Sigmoid colon (tissue), 7 donors: ENCODE results near the gene CDKN2B. TPM values are rescaled to one million over a fixed set of nuclear protein-coding genes. Genes with fewer than 3 reads are reported as not detected.

ENCODE experiments used
- DNase-seq: peaks from one replicate; pipeline ENCODE4 v3.0.0-alpha.2; 2019
- H3K27ac ChIP-seq, 4 donors: fragments of 200-600 bp; sonication (generic); one replicate each; pipeline ENCODE4 v1.5.1; 2016 to 2019; ENCODE audit warnings: mild to moderate bottlenecking in 1 of 4
- H3K27me3 ChIP-seq, 3 donors: fragments of 200-600 bp; sonication (generic); one replicate each; pipeline ENCODE4 v1.5.1; 2019; ENCODE audit warnings: mild to moderate bottlenecking in 1 of 3
- H3K36me3 ChIP-seq, 4 donors: fragments of 200-600 bp; sonication (generic); one replicate each; pipeline ENCODE4 v1.5.1; 2016 to 2019
- H3K4me1 ChIP-seq, 4 donors: fragments of 200-600 bp; sonication (generic); one replicate each; pipeline ENCODE4 v1.5.1; 2017 to 2019
- H3K4me3 ChIP-seq, 4 donors: fragments of 200-600 bp; sonication (generic); one replicate each; pipeline ENCODE4 v1.5.1; 2017 to 2019; ENCODE audit warnings: mild to moderate bottlenecking in 2 of 4, moderate library complexity in 1 of 4
- H3K9me3 ChIP-seq, 4 donors: fragments of 200-600 bp in 3 of 4; sonication (generic) in 3 of 4; one replicate each; pipeline versions ENCODE4 v1.5.1 to v1.6.1; 2013 to 2019
- CTCF ChIP-seq, 4 experiments: fragments of 450-650 bp in 3 of 4; fragments of 200-600 bp in 1 of 4; IDR thresholded peaks; one replicate each; pipeline ENCODE4 v1.5.1; 2016 to 2019; ENCODE audit warnings: antibody characterized with exemption in 4 of 4, mild to moderate bottlenecking in 3 of 4, moderate library complexity in 2 of 4
- EP300 ChIP-seq, 4 donors: sonication (generic); formaldehyde crosslinking; IDR thresholded peaks; one replicate each; pipeline ENCODE4 v1.6.1; 2017; ENCODE audit warnings: antibody characterized with exemption in 4 of 4
- POLR2A ChIP-seq, 2 donors: fragments of 450-650 bp; IDR thresholded peaks; one replicate each; pipeline ENCODE4 v1.6.1; 2016; ENCODE audit warnings: antibody characterized with exemption in 2 of 2, mild to moderate bottlenecking in 2 of 2, moderate library complexity in 2 of 2
- POLR2AphosphoS5 ChIP-seq, 4 donors: sonication (generic); formaldehyde crosslinking; IDR thresholded peaks; one replicate each; pipeline ENCODE4 v1.6.1; 2017; ENCODE audit warnings: antibody characterized with exemption in 4 of 4
- WGBS, 2 donors: extraction: QIAGEN DNeasy Blood & Tissue Kit; methylation state at CpG; one replicate each; pipeline ENCODE4 v1.1.7; 2013; 5-methylcytosine and 5-hydroxymethylcytosine counted together
- intact Hi-C: fragments of 100-400 bp; cut with DNase I; formaldehyde crosslinking; loops from one replicate; pipeline ENCODE4 v1.15.1; 2023
- polyA plus RNA-seq, 3 donors: library from polyadenylated mRNA; stranded (reverse); fragments of 200-250 nt; gene quantifications; one replicate each; pipeline ENCODE4 v1.2.3, GENCODE V29; 2013
- total RNA-seq, 4 donors: library from RNA; depleted of rRNA; stranded (reverse); fragments of >200 nt; gene quantifications; one replicate each; pipeline ENCODE4 v1.1.0, GENCODE V29; 2016
- donor health status: healthy with polysubstance abuse.
- donor health status: Bipolar disorder and iron deficiency.
- donor health status: healthy.

Gene CDKN2B
- total and polyA plus RNA-seq, 7 donors = 3.0 to 124 (median 6.1) TPM

DNA sequence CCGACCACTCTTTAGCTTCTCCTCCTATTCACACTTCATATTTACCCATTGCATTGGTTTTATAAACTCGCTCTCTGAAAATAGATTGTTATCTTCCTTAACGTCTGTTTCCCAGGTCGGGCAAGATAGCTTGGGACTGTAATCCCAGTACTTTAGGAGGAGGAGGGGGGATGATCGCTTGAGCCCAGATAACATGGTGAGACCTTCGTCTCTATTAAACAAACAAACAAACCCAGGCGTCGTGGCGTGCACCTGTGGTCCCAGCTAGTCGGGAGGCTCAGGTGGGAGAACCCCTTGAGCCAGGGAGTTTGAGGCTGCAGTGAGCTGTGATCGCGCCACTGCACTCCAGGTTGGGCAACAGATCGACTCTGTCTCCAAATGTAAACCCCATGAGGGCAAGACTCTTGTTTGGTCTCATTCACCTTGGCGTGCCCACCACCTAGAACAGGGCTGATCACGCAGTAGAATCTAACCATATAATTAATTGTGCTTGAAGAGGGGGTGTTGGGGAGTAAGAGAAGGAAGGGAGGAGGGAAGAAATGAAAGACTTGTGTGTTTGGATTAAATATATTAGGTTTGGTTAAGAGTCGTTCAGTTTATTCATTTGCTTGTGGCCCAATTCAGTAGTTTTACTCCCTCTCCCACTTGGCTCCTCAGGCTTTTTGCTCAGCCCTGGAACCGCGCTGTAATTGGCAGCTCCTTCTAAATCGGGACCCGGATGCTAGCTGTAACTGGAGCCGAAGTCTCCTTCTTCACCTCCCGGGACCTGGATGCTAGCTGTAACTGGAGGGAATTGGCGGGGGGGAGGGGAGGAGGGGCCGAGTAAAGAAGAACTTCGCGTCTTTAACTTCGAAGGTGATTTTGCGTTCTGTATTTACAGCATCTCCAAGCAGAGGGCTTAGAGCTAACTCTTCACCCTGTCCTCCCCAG lies 39.8 kb downstream of the CDKN2B start:
- TF ChIP-seq CTCF (IDR thresholded peaks at IDR 0.05) (no peak), POLR2AphosphoS5 (IDR thresholded peaks at IDR 0.05) (no peak), POLR2A (IDR thresholded peaks at IDR 0.05) (no peak), EP300 (IDR thresholded peaks at IDR 0.05) (no peak)
- Histone ChIP-seq H3K4me3 (no peak overlapping the region), H3K27me3 (peaks cover 79 to 100% (median 100%) of the 10 kb centered on the region in 3 donors), H3K36me3 (no peaks in the 10 kb centered on the region), H3K9me3 (no peaks in the 10 kb centered on the region), H3K27ac (no peak overlapping the region), H3K4me1 (peaks cover 0 to 39% (median 30%) of the 10 kb centered on the region in 4 donors)
- no peak for DNase-seq
- intact Hi-C loops = no loop called here
- WGBS, 2 donors = 8 to 14% methylated on average over 28 of the region's 28 CpGs

GRCh38 chr9:21968331-21969010 lies 40.6 kb downstream of the CDKN2B start:
- TF ChIP-seq POLR2AphosphoS5 (IDR thresholded peaks at IDR 0.05) = peak in 2 of 4 donors; percentile 13 to 15
- TF ChIP-seq EP300 (IDR thresholded peaks at IDR 0.05) = no peak
- Histone ChIP-seq H3K9me3 (no peaks in the 10 kb centered on the region), H3K36me3 (no peaks in the 10 kb centered on the region), H3K4me1 (peaks cover 0 to 35% (median 27%) of the 10 kb centered on the region in 4 donors), H3K27me3 (peaks cover 74 to 100% (median 99%) of the 10 kb centered on the region in 3 donors), H3K27ac (no peak overlapping the region), H3K4me3 (no peak overlapping the region)
- no peak for DNase-seq
- intact Hi-C loops = no loop called here
- WGBS, 2 donors = 7 to 12% methylated on average over 41 of the region's 41 CpGs

DNA sequence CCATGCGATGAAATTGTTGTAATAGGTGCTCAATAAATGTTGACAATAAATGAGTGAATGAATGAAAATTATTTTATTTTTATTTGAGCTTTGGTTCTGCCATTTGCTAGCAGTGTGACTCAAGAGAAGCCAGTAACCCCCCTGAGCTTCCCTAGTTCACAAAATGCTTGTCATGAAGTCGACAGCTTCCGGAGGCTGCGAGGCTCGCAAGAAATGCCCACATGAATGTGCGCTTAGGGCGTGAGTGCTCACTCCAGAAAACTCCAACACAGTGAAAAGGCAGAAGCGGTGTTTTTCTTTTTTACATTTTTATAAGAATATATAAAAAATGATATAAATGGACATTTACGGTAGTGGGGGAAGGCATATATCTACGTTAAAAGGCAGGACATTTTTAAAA lies 41.4 kb downstream of the CDKN2B start:
- no peak overlapping the region for H3K27ac ChIP-seq
- intact Hi-C loops = no loop called here
- TF ChIP-seq CTCF (IDR thresholded peaks at IDR 0.05) (no peak), POLR2A (IDR thresholded peaks at IDR 0.05) (no peak), EP300 (IDR thresholded peaks at IDR 0.05) (no peak), POLR2AphosphoS5 (IDR thresholded peaks at IDR 0.05) (no peak)
- no peak for DNase-seq
- peaks cover 71 to 100% (median 95%) of the 10 kb centered on the region in 3 donors for H3K27me3 ChIP-seq
- peaks cover 0 to 35% (median 27%) of the 10 kb centered on the region in 4 donors for H3K4me1 ChIP-seq
- no peak overlapping the region for H3K4me3 ChIP-seq
- peaks cover 0 to 2% (median 0%) of the 10 kb centered on the region in 4 donors for H3K9me3 ChIP-seq
- no peaks in the 10 kb centered on the region for H3K36me3 ChIP-seq
- 18 to 37% methylated on average over 10 of the region's 10 CpGs for WGBS, 2 donors

DNA sequence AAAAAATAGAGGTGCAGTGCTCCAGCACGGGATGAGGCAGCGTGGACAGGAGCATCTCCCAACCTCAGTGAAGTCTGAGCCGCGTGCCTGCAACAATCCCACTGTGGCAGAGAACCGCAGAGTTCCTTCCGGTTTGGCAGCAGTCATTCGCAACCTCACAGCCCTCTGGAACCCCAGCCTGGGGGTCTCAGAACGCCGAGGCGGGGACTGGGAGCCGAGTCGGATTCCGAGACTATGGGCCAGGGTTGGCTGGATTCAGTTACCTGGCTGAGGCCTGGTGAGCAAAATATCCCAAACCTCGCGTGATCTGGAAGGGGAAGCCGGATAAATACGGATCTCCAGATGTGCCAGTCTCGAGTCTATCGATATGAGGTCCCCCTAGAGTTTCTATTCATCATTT lies 41.9 kb downstream of the CDKN2B start:
- intact Hi-C loops = no loop called here
- no peaks in the 10 kb centered on the region for H3K36me3 ChIP-seq
- peaks cover 0 to 2% (median under 1%) of the 10 kb centered on the region in 4 donors for H3K9me3 ChIP-seq
- DNase-seq = no peak
- peaks cover 0 to 35% (median 27%) of the 10 kb centered on the region in 4 donors for H3K4me1 ChIP-seq
- H3K27ac ChIP-seq = no peak overlapping the region
- no peak overlapping the region for H3K4me3 ChIP-seq
- peaks cover 66 to 100% (median 94%) of the 10 kb centered on the region in 3 donors for H3K27me3 ChIP-seq
- no peak for TF ChIP-seq CTCF (IDR thresholded peaks at IDR 0.05)
- TF ChIP-seq EP300 (IDR thresholded peaks at IDR 0.05) = no peak
- TF ChIP-seq POLR2AphosphoS5 (IDR thresholded peaks at IDR 0.05) = no peak
- TF ChIP-seq POLR2A (IDR thresholded peaks at IDR 0.05) = no peak
- WGBS, 2 donors = 7 to 22% methylated on average over 19 of the region's 19 CpGs
